Activated CD8-positive, alpha-beta memory T cell treated with anti-CD3 and anti-CD28 coated beads for 36 hours (primary cell): Measurements from ENCODE around the gene F2RL3. TPM values are rescaled to one million over a fixed set of nuclear protein-coding genes. Genes with fewer than 3 reads are reported as not detected.

Experiments
- total RNA-seq, 2 experiments: library from RNA; stranded (reverse); gene quantifications; one replicate each; pipeline ENCODE4 v1.2.3, GENCODE V29; 2021

Gene F2RL3
- total RNA-seq, 2 experiments from 2014 or later = not detected

Other genes starting within 250 kb of the F2RL3 start
- gene SMIM7, start 228.9 kb upstream of the F2RL3 start, total RNA-seq = 10 to 100 TPM; 56.1 to 56.3 TPM
- under 1 TPM; 0.61 to 0.92 TPM for gene TMEM38A, start 227.9 kb upstream of the F2RL3 start, total RNA-seq
- gene NWD1, start 169.2 kb upstream of the F2RL3 start, total RNA-seq = not detected
- gene SIN3B, start 59.6 kb upstream of the F2RL3 start, total RNA-seq = 10 to 100 TPM; 29.9 to 31.3 TPM
- gene CPAMD8, start 137.8 kb downstream of the F2RL3 start, total RNA-seq = under 1 TPM in 1 of 2 experiments, not detected in 1; 0.15 TPM
- 10 to 100 TPM; 33.8 TPM for gene HAUS8, start 186.5 kb downstream of the F2RL3 start, total RNA-seq
- 100 to 1,000 TPM; 100 to 105 TPM for gene MYO9B, start 186.8 kb downstream of the F2RL3 start, total RNA-seq